H1 (cell line): ENCODE results near the gene LDAH. TPM values are rescaled to one million over a fixed set of nuclear protein-coding genes. Genes with fewer than 3 reads are reported as not detected.

Source experiments
- CBX8 ChIP-seq: fragments of 300-800, 300-1000 bp; sonication (generic); IDR thresholded peaks from 2 replicates; pipeline ENCODE4 v1.7.1; 2016; ENCODE audit warnings: low read depth, low read length, borderline replicate concordance
- CHD2 ChIP-seq: IDR thresholded peaks from 2 replicates; pipeline ENCODE4 v1.6.1; 2012; ENCODE audit warnings: low read length, improper control_type of control experiment
- EGR1 ChIP-seq: IDR thresholded peaks from 2 replicates; pipeline ENCODE4 v1.6.1; 2011; ENCODE audit warnings: low read depth, low read length, borderline replicate concordance
- NRF1 ChIP-seq: IDR thresholded peaks from 2 replicates; pipeline ENCODE4 v1.6.1; 2011; ENCODE audit warnings: mild to moderate bottlenecking, low read depth, low read length, improper control_type of control experiment
- PHF8 ChIP-seq: fragments of 200-600 bp; sonication (generic); conservative IDR thresholded peaks from 2 replicates; pipeline ENCODE4 v1.7.1; 2012; ENCODE audit warnings: low read depth, mild to moderate bottlenecking, inconsistent platforms, low read length, moderate library complexity
- POU5F1 ChIP-seq: IDR thresholded peaks from 2 replicates; pipeline ENCODE4 v1.6.1; 2011; ENCODE audit warnings: low read depth, mild to moderate bottlenecking, low read length, moderate library complexity
- RAD21 ChIP-seq, 2 experiments: IDR thresholded peaks in 1 of 2; conservative IDR thresholded peaks in 1 of 2; 2 replicates each; pipeline ENCODE4 v1.6.1; 2011; ENCODE audit warnings: low read depth in 2 of 2, low read length in 2 of 2, improper control_type of control experiment in 1 of 2, inconsistent platforms in 1 of 2, mild to moderate bottlenecking in 1 of 2, moderate library complexity in 1 of 2
- SAP30 ChIP-seq: fragments of 300-600 bp; sonication (generic); IDR thresholded peaks from 2 replicates; pipeline ENCODE4 v1.7.1; 2012; ENCODE audit warnings: low read length, moderate library complexity, mild to moderate bottlenecking, inconsistent platforms; ENCODE audit not compliant: insufficient read depth, insufficient replicate concordance
- SIX5 ChIP-seq: IDR thresholded peaks from 2 replicates; pipeline ENCODE4 v1.6.1; 2011; ENCODE audit warnings: mild to moderate bottlenecking, low read depth, low read length
- SP1 ChIP-seq: IDR thresholded peaks from 2 replicates; pipeline ENCODE4 v1.6.1; 2011; ENCODE audit warnings: low read depth, low read length
- SP4 ChIP-seq: IDR thresholded peaks from 2 replicates; pipeline ENCODE4 v1.6.1; 2012; ENCODE audit warnings: low read length, inconsistent platforms
- SUZ12 ChIP-seq: fragments of 200-600 bp; sonication (generic); IDR thresholded peaks from 2 replicates; pipeline ENCODE4 v1.6.1; 2012; ENCODE audit warnings: mild to moderate bottlenecking, inconsistent platforms, low read length, moderate library complexity, mixed read lengths
- TAF7 ChIP-seq: optimal IDR thresholded peaks from 2 replicates; pipeline ENCODE3; 2011; ENCODE audit warnings: low read depth, mild to moderate bottlenecking, inconsistent platforms, low read length, moderate library complexity, borderline replicate concordance
- TBP ChIP-seq: IDR thresholded peaks from 2 replicates; pipeline ENCODE4 v1.6.1; 2011; ENCODE audit warnings: low read depth, low read length, improper control_type of control experiment
- polyA plus RNA-seq, 7 experiments: library from polyadenylated mRNA; depleted of rRNA in 3 of 7; stranded (reverse) in 5 of 7; unstranded in 2 of 7; fragments of >200 nt in 5 of 7; fragments of 200-250 nt in 2 of 7; gene quantifications; 1 replicate in 5 of 7; 2 replicates in 1 of 7; 4 replicates in 1 of 7; pipeline versions ENCODE4 v1.2.1 to v1.2.3, GENCODE V29; 2011 to 2013; ENCODE audit warnings: missing spikeins in 2 of 7, mixed read lengths in 2 of 7
- total RNA-seq: library from RNA; stranded (reverse); fragmentation: NEBNext Ultra II Directional; extraction: Animal tissue kit (Norgen Biotek cat#: 25700); gene quantifications from 2 replicates; pipeline ENCODE4 v1.2.1, GENCODE V29; 2021
- TF ChIP-seq, protein P1 (sequence below), 3 experiments: IDR thresholded peaks; 1 replicate in 2 of 3; 2 replicates in 1 of 3; pipeline versions ENCODE4 v1.5.1 to v1.6.1; 2011; ENCODE audit warnings: low read length in 3 of 3, mild to moderate bottlenecking in 3 of 3, inconsistent platforms in 2 of 3, low read depth in 1 of 3, moderate library complexity in 1 of 3; ENCODE audit not compliant: insufficient read depth in 1 of 3; ENCODE audit errors: control extremely low read depth in 1 of 3
- TF ChIP-seq, protein P2 (sequence below): IDR thresholded peaks from 2 replicates; pipeline ENCODE4 v1.6.1; 2012; ENCODE audit warnings: inconsistent platforms

LDAH gene
- total and polyA plus RNA-seq, 2 of the 8 experiments (the other 6 are each of a cell fraction or from before 2014, with no cell fraction given): 10.9 to 26.3 TPM

DNA sequence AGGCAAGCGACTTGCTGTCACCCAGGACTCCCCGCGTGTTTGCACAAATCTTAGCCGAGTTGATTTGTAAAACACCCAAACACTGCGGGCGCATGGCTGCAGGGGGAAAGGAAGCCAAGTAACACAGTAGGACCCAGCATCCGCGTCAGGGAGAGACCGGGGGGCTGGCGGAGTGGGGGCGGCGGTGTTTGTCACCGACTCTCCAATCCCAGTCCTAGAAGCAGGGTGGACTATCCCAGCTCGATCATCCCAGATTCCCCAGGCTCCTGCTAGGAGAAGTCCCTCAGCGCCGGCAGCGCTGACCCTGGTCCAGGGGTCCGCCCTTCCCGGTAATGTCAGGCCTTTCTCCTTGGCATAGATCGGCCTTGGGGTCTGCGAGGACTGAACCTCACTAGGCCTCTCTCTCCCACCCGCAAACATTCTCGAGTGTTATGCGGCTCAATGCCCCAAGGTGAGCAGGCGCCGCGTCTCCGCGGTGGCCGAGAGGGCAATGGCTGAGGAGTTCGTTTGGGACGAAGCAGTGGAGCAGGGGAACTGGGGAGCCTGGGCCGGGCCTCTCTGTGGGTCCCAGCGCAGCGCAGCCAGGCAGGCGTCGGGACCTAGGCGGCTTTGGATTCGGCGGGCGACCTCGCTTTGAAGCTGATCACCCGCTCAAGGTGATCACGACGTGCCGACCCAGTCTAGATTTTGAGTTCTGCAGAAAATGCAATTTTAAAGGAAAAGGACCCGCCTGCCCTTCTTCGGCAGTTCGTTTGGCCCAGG lies 157.5 kb downstream of the LDAH start (continued):
- no peak for TF ChIP-seq EGR1
- TF ChIP-seq CHD2: no peak
- TF ChIP-seq, protein P1, sequence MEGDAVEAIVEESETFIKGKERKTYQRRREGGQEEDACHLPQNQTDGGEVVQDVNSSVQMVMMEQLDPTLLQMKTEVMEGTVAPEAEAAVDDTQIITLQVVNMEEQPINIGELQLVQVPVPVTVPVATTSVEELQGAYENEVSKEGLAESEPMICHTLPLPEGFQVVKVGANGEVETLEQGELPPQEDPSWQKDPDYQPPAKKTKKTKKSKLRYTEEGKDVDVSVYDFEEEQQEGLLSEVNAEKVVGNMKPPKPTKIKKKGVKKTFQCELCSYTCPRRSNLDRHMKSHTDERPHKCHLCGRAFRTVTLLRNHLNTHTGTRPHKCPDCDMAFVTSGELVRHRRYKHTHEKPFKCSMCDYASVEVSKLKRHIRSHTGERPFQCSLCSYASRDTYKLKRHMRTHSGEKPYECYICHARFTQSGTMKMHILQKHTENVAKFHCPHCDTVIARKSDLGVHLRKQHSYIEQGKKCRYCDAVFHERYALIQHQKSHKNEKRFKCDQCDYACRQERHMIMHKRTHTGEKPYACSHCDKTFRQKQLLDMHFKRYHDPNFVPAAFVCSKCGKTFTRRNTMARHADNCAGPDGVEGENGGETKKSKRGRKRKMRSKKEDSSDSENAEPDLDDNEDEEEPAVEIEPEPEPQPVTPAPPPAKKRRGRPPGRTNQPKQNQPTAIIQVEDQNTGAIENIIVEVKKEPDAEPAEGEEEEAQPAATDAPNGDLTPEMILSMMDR (IDR thresholded peaks at IDR 0.05; ENCODE audit: control extremely low read depth in 1 of 3, insufficient read depth in 1 of 3, low read depth in 1 of 3, low read length in 3 of 3): no peak
- peak; percentile 91 for TF ChIP-seq SUZ12
- TF ChIP-seq TAF7: no peak
- TF ChIP-seq SAP30: no peak
- TF ChIP-seq SIX5: no peak
- TF ChIP-seq POU5F1: no peak
- no peak for TF ChIP-seq SP4
- no peak for TF ChIP-seq CBX8
- no peak for TF ChIP-seq NRF1
- TF ChIP-seq SP1: no peak
- no peak for TF ChIP-seq PHF8
- TF ChIP-seq RAD21 (IDR thresholded peaks at IDR 0.05 in 1 of 2, conservative IDR thresholded peaks at IDR 0.05 in 1 of 2; ENCODE audit: low read depth in 2 of 2, low read length in 2 of 2): no peak
- no peak for TF ChIP-seq TBP
- TF ChIP-seq, protein P2, sequence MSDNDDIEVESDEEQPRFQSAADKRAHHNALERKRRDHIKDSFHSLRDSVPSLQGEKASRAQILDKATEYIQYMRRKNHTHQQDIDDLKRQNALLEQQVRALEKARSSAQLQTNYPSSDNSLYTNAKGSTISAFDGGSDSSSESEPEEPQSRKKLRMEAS: no peak
